Urinary bladder (tissue), 4 donors: Measurements from ENCODE around the gene RIC3. TPM values are rescaled to one million over a fixed set of nuclear protein-coding genes. Genes with fewer than 3 reads are reported as not detected.

Source experiments
- DNase-seq: peaks from one replicate; pipeline ENCODE4 v3.0.0-alpha.2; 2015; ENCODE audit errors: extremely low spot score
- H3K27ac ChIP-seq: one replicate; pipeline ENCODE4 v1.5.1; 2013; ENCODE audit warnings: low read depth, mild to moderate bottlenecking, moderate library complexity
- H3K36me3 ChIP-seq: one replicate; pipeline ENCODE4 v1.6.1; 2013; ENCODE audit warnings: mild to moderate bottlenecking, moderate library complexity; ENCODE audit not compliant: insufficient read depth
- H3K4me1 ChIP-seq: one replicate; pipeline ENCODE4 v1.6.1; 2013; ENCODE audit warnings: mild to moderate bottlenecking, moderate library complexity; ENCODE audit not compliant: insufficient read depth
- H3K4me3 ChIP-seq: one replicate; pipeline ENCODE4 v1.5.1; 2013; ENCODE audit warnings: low read depth, low read length
- WGBS: extraction: QIAGEN DNeasy Blood & Tissue Kit; methylation state at CpG from one replicate; pipeline ENCODE4 v1.1.7; 2013; 5-methylcytosine and 5-hydroxymethylcytosine counted together
- polyA plus RNA-seq: library from polyadenylated mRNA; stranded (reverse); fragments of 200-250 nt; gene quantifications from one replicate; pipeline ENCODE4 v1.2.3, GENCODE V29; 2013
- total RNA-seq: library from RNA; depleted of rRNA; stranded (reverse); fragments of >200 nt; gene quantifications from one replicate; pipeline ENCODE4 v1.2.3, GENCODE V29; 2014
- donor health status: healthy with polysubstance abuse.
- donor health status: healthy.

The RIC3 gene
- total and polyA plus RNA-seq, 2 donors = 7.2 to 8.8 TPM

DNA sequence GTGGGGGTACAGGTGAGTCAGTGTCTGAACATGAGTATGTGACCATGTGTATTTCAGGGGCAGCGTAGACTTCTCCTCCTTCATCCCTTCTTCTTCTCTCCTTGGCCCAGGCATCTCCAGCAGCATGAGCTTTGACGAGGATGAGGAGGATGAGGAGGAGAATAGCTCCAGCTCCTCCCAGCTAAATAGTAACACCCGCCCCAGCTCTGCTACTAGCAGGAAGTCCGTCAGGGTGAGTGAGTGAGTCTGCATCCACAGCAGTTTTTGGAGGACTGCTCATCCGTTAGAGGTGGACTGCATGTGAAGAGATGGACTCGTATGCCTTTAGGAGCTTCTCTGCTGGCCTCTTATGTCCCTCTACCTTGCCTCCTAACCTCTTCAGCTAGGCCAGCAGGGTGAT is 72.2 kb downstream of the RIC3 start:
- no peak for DNase-seq
- no peaks in the 10 kb centered on the region for H3K4me1 ChIP-seq
- H3K27ac ChIP-seq = no peak overlapping the region
- WGBS = 69% methylated on average over 6 of the region's 6 CpGs
- H3K36me3 ChIP-seq = no peaks in the 10 kb centered on the region
- H3K4me3 ChIP-seq = no peak overlapping the region

DNA sequence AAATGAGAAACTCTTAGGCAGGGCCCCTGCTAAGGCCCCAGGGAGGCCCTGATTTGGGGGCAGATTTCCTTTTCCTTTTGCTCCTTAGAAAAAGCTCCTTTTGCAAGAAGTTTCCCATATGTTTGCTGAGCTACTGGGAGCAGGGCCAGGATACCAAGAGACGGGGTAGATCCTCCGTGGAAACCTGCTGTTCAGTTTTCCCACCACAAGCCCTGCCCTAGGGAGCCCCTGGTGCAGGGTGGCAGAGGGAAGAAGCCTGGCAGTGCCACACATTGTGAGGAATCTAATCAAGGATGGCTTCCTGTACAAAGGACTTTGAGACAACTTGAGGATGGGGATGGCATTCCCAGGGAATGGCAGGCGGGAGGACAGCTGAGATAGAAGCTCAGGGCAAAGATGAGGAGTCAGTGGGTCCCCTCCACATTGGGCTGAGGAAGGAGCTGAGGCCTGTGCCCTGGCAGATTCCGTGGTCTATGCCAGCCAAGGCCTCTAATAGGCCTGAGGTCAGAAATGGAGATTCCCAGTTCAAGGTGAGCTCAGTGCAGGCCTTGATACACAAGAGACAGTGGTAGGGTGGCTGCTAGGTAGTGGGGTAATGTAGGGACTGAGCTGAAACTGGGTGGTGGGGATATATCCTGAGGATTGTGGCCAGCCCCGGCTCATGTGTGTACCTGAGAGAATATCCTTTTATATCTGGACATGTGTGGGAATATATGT is 72.9 kb downstream of the RIC3 start:
- no peak overlapping the region for H3K27ac ChIP-seq
- no peak overlapping the region for H3K4me3 ChIP-seq
- H3K36me3 ChIP-seq = no peaks in the 10 kb centered on the region
- no peak for DNase-seq
- no peaks in the 10 kb centered on the region for H3K4me1 ChIP-seq
- WGBS = 78% methylated on average over 5 of the region's 5 CpGs

DNA sequence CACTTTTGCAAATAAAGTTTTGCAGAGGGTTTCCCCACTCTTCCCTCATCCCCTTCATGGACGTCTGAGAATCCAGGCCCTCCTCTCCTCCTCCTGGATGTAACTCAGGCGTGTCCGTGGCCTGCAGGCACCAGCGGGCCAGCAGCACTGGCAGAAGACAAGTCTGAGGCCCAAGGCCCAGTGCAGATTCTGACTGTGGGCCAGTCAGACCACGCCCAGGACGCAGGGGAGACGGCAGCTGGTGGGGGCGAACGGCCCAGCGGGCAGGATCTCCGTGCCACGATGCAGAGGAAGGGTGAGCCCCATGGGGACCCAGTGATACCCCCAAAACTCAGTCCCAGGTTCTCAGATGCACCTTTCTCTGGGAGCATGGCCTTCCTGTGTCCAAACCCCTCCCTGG is 73.5 kb downstream of the RIC3 start:
- 57% methylated on average over 12 of the region's 12 CpGs for WGBS
- no peaks in the 10 kb centered on the region for H3K36me3 ChIP-seq

DNA sequence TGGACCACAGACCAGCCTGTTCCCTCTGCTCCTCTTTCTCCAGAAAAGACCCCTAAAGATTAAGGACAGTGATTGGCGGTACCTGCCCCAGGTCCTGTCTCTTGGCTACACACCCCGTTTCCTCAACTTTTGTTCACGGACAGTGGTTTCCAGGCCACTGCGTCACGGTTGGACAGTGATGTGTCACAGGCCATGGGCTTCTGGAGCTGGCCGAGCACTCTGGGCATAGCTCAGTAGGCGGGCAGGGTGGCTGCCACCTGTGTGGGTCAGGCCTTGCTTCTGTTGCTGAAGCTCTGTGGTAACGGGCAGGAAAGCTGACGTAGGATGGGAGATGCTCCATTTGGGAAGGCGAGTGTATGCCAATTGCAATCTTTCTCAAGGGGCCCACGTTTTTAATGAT is 74.2 kb downstream of the RIC3 start:
- 92% methylated on average over 11 of the region's 11 CpGs for WGBS
- no peak overlapping the region for H3K27ac ChIP-seq
- H3K36me3 ChIP-seq = no peaks in the 10 kb centered on the region
- H3K4me3 ChIP-seq = no peak overlapping the region
- DNase-seq = no peak
- no peaks in the 10 kb centered on the region for H3K4me1 ChIP-seq

More for the DNA sequence above, 73.5 kb downstream of the RIC3 start:
- no peak for DNase-seq
- Histone ChIP-seq H3K4me1 (no peaks in the 10 kb centered on the region), H3K4me3 (no peak overlapping the region), H3K27ac (no peak overlapping the region)

DNA sequence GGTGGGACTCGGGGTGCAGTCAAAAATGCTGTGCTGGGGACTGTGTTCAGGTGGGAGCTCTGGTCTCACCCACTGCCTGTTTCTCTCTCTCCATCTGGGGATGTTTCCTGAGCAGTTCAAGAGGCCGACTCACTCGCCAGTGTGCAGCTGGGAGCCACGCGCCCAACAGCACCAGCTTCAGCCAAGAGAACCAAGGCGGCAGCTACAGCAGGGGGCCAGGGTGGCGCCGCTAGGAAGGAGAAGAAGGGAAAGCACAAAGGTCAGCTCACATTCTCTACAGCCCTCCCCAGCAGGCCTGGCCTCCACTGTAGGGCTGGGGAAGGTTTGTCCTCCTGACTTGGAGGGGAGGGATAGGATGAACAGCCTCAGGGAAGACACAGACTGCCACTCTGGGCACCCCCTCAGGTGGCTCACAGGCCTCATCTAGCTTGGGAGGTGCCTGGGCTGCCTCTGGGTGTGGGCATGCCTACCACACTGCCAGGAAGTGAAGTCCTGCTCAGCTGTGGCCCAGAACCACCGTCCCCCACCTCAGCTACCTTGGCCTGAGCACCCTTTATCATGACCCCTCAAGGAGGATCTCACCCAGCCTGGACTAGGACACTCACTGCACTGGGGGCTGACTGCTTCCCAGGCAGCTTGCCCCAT is 74.8 kb downstream of the RIC3 start:
- no peak for DNase-seq
- H3K4me1 ChIP-seq = no peaks in the 10 kb centered on the region
- H3K36me3 ChIP-seq = no peaks in the 10 kb centered on the region
- 94% methylated on average over 9 of the region's 9 CpGs for WGBS
- H3K4me3 ChIP-seq = no peak overlapping the region
- no peak overlapping the region for H3K27ac ChIP-seq

DNA sequence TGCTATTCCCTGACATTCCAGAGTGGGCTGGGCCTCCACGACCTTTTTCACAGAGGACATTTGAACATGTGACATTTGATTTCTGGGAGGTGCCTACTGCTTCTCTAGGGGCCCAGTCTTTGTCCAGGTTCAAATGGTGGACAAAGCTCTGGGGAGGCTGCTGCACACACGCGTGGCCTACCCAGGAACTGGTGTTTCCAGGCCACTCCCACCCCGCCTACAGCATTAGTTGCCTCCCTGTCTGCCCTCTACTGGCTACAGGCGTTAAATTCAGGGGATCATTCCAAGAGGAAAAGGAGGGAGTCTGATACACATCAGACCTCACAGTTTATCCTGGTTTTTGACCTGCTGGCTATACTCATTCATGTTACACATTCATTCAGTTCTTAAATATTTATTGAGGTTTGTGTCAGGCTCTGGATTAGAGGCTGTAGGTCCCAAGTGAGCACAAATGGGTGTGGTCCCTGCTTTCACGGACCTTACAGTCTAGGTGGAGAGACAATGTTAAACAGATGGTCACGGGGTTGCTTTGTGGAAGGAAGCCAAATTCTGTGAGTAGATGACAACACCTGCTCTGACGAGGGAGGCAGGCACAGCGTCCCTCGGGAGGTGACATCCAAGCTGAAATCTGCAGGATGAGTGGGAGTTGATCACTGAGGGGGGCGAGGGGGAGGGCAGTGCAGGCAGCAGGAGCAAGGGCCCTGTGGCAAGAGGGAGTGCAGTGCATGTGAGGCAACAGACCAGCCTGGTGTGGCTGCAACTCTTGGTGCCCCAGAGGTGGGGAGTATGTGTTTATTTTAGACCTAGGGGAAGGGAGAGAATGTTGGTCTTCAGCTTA is 76.0 kb downstream of the RIC3 start:
- Histone ChIP-seq H3K4me3 (no peak overlapping the region), H3K36me3 (no peaks in the 10 kb centered on the region)
- DNase-seq = no peak

DNA sequence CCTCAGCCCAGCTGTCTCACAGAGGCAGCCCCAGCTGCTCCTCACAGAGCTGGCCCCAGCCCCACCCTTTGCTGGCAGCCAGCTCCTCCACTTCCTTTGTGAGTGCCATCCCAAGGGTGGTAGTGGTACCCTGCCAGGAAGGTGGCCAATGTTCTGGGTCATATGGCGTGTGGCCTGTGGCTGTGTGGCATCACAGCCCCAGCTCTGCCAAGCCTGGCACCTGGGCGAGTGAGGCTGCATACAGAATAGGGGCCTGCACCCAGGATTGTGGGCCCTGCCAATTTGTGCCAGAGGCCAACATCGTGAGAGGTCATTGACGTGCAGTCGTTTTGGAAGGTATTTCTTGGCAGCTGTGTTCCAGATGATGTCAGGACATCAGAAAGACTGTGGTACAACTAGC is 77.1 kb downstream of the RIC3 start:
- H3K4me3 ChIP-seq = no peak overlapping the region
- no peak overlapping the region for H3K27ac ChIP-seq
- no peaks in the 10 kb centered on the region for H3K36me3 ChIP-seq
- DNase-seq = no peak
- H3K4me1 ChIP-seq = no peaks in the 10 kb centered on the region
- 91% methylated on average over 5 of the region's 5 CpGs for WGBS

More for the DNA sequence above, 76.0 kb downstream of the RIC3 start:
- H3K4me1 ChIP-seq = no peaks in the 10 kb centered on the region
- H3K27ac ChIP-seq = no peak overlapping the region
- WGBS = 41% methylated on average over 11 of the region's 11 CpGs

DNA sequence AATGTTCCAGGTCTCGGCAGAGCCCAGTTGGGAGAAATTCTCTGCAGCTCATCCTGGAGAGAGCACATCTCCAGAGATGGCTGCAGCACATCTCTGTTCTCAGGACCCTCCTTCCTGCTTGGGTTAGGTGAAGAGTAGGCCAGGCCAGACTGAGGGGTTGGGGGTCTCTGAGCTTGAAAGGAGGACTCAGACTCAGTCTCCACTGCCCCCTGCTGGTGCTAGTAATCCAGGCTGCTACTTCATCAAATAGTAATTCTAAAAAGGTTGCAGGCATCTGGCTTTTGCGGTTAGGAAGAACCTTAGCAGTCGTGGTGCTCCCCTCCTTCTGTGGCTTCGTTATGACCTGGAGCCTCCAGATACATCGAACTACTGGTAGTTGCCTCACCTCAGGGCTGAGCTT is 78.1 kb downstream of the RIC3 start:
- H3K36me3 ChIP-seq = no peaks in the 10 kb centered on the region
- 51% methylated on average over 5 of the region's 5 CpGs for WGBS
- DNase-seq = no peak
- H3K4me3 ChIP-seq = no peak overlapping the region
- H3K27ac ChIP-seq = no peak overlapping the region
- no peaks in the 10 kb centered on the region for H3K4me1 ChIP-seq

DNA sequence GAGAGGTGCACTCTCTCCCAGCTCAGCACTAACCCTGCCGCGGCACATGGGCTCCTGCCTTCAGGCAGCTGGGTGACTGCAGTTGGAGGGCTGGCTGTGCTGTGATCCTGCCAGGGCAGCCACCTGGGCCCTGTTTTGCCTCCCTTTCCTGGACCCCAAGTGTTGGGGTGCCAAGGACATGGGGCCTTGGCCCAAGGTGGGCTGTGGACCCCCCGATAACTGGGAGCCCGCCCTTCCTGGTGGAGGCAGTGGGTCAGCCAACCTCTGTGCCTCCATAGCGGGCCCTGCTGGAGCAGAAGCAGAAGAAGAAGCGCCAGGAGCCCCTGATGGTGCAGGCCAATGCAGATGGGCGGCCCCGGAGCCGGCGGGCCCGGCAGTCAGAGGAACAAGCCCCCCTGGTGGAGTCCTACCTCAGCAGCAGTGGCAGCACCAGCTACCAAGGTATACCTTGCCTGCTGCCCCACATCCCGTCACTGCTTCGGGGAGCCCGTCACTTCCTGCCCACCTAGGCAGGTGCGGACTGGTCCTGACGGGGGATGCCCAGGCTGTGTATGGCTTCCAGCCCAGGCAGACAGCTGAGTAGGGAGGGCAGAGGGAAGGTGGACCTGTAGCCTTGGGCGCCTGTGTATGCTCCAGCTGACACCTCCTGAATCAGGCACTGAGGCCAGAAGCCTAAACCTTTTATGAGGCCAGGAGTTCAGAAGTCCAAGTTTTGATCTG is 78.9 kb downstream of the RIC3 start:
- Histone ChIP-seq H3K36me3 (no peaks in the 10 kb centered on the region), H3K4me3 (no peak overlapping the region), H3K4me1 (no peaks in the 10 kb centered on the region), H3K27ac (no peak overlapping the region)
- 89% methylated on average over 17 of the region's 17 CpGs for WGBS
- no peak for DNase-seq

DNA sequence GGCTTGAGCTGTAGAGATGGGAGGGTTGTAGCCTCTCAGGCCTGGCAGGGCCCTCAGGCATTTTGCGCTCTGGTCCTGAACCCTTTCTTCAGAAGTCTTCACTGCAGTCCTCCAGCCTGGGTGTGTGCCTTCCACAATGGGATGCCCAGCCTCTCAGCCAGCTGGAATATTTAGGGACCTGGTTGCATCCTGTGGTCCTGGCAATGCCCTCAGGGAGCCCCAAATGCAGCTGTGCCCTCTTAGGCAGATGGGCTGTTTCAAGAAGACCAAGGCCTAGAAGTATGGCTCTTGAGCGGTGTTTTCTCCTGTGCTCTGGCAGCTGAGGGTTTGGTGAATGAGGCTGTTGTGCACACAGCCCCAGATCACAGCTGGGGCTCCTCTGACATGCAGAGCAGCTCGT is 81.1 kb downstream of the RIC3 start:
- Histone ChIP-seq H3K4me3 (no peak overlapping the region), H3K27ac (no peak overlapping the region), H3K36me3 (no peaks in the 10 kb centered on the region), H3K4me1 (no peaks in the 10 kb centered on the region)
- WGBS = 82% methylated on average over 3 of the region's 3 CpGs
- no peak for DNase-seq

DNA sequence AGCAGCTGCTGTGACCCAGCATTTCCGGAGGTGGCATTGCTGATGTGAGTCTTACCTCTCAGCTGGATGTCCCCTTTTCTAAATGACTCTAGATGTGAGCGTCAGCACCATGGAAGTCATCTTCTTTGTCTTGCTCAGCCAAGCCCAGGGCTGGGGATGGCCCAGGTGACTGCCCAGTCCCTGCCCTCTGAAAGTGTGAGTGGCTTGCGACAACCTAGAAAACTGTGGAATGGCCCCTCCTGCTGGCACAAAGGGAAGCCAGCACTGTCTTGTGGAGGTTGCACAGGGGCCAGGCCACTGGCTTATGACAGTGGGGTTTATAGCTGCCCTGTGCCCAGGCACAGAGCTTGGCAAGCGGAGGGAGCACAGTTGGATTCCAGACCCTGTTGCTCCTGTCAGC is 81.6 kb downstream of the RIC3 start:
- no peaks in the 10 kb centered on the region for H3K36me3 ChIP-seq
- no peak for DNase-seq
- no peaks in the 10 kb centered on the region for H3K4me1 ChIP-seq
- H3K4me3 ChIP-seq = no peak overlapping the region
- 89% methylated on average over 4 of the region's 4 CpGs for WGBS
- H3K27ac ChIP-seq = no peak overlapping the region

DNA sequence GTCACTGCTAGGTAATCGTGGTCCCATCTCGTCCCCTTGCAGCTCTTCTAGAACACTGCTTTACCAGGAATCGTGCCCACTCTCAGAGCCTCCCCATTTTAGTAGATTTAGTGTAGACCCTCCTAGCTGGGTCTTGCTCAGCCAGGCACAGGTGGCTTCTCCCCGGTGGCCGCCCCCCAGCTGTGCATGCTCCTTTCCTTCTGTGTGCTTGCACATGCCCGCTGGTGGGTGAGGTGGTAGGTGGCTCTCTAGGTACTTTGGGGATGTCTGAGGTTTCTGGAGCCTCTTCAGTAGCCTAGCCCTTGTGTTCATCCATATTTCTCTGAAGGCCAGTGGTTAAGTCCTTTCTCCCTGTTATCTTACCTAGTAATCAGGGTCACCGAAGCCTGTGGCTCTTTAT is 82.3 kb downstream of the RIC3 start:
- 87% methylated on average over 7 of the region's 7 CpGs for WGBS
- H3K4me1 ChIP-seq = no peaks in the 10 kb centered on the region
- H3K36me3 ChIP-seq = no peaks in the 10 kb centered on the region
- no peak for DNase-seq
- H3K4me3 ChIP-seq = no peak overlapping the region
- no peak overlapping the region for H3K27ac ChIP-seq

DNA sequence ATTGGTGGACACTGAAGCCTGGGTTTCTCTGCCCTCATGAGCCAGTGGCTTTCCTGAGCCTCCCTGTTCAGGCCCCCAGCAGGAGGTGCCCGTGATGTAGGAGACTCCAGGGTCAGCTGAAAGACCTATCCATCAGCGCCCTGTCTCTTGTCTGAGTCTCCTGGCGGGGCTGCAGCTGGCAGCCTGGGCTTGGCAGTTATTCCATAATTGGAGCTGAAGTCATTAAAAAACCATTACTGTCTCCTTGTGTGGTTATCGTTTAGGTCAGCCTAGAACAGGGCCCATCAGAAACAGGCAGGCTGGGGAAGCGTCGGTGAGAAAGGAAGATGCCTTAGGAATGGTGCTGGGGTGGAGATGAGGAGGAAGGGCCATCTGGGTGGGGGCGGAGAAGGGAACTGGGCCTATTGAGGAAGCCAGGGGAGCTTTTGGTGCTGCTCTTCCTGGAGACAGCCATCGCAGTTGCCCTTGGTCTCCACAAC is 82.8 kb downstream of the RIC3 start:
- WGBS = 53% methylated on average over 8 of the region's 8 CpGs
- H3K4me1 ChIP-seq = no peaks in the 10 kb centered on the region
- no peak for DNase-seq

More for the DNA sequence above, 82.8 kb downstream of the RIC3 start:
- H3K36me3 ChIP-seq = no peaks in the 10 kb centered on the region
- no peak overlapping the region for H3K27ac ChIP-seq
- H3K4me3 ChIP-seq = no peak overlapping the region
